NCI-H1694 (cell line): Measurements from ENCODE around the gene NPIPA3.
"Not testable (repeated sequence)": the region's sequence is repeated elsewhere in the genome, so short reads cannot be mapped to it uniquely, and the experiment has no call there.

ENCODE experiments used
- DNase-seq: peaks from one replicate; lab custom pipeline; 2025; lab: John Stamatoyannopoulos, UW

NPIPA3 gene

GRCh38 chr16:14742273-14743128 lies 39.3 kb downstream of the NPIPA3 start, which contains the start of gene NPIPA2:
Gene NPIPA2, plus strand, starts transcription at chr16:14742533. Its CDS starts 5,533 bp downstream, at chr16:14748066.
- DNase-seq, result not testable (repeated sequence)

- not testable (repeated sequence) for DNase-seq
These were observed 70.4 kb downstream of the NPIPA3 start for GRCh38 chr16:14773654-14774053.

- DNase-seq, result not testable (repeated sequence)
These were observed 72.4 kb downstream of the NPIPA3 start for GRCh38 chr16:14775624-14776023.
